HL-60 (cell line): ENCODE measurements around the gene NAA60.

Experiments used
- DNase-seq, 2 experiments: peaks; one replicate each; pipeline ENCODE4 v3.0.0-alpha.2; 2010 to 2020; ENCODE audit warnings: low read depth in 1 of 2, low spot score in 1 of 2
- H3K27ac ChIP-seq: fragments of 250-450 bp; sonication (Bioruptor Pico); replicated peaks from 2 replicates; pipeline ENCODE4 v1.5.1; 2020; ENCODE audit warnings: mild to moderate bottlenecking, moderate library complexity
- H3K27me3 ChIP-seq: fragments of 250-450 bp; sonication (Bioruptor Pico); 2 replicates; pipeline ENCODE4 v1.5.1; 2021; ENCODE audit warnings: mild to moderate bottlenecking, moderate library complexity; ENCODE audit not compliant: insufficient read depth, poor library complexity, severe bottlenecking
- H3K4me3 ChIP-seq: replicated peaks from 2 replicates; pipeline ENCODE4 v1.5.1; 2011; ENCODE audit warnings: mild to moderate bottlenecking, control low read depth, low read length; ENCODE audit not compliant: insufficient read depth
- CTCF ChIP-seq: IDR thresholded peaks from one replicate; pipeline ENCODE4 v1.5.1; 2011; ENCODE audit warnings: low read length, control low read depth, inconsistent platforms; ENCODE audit not compliant: insufficient read depth
- GABPA ChIP-seq: IDR thresholded peaks from 2 replicates; pipeline ENCODE4 v1.6.1; 2012; ENCODE audit warnings: low read depth
- POLR2AphosphoS5 ChIP-seq: IDR thresholded peaks from 2 replicates; pipeline ENCODE4 v1.6.1; 2012; ENCODE audit warnings: low read depth
- REST ChIP-seq: IDR thresholded peaks from 2 replicates; pipeline ENCODE4 v1.6.1; 2012; ENCODE audit warnings: low read depth; ENCODE audit not compliant: insufficient replicate concordance
- SPI1 ChIP-seq: IDR thresholded peaks from 2 replicates; pipeline ENCODE4 v1.6.1; 2012; ENCODE audit warnings: low read depth, mild to moderate bottlenecking, borderline replicate concordance

NAA60 gene

GRCh38 chr16:3431779-3432219, 11.7 kb upstream of the NAA60 start:
- Histone ChIP-seq H3K27ac (peak overlapping the region; percentile 64), H3K4me3 (peak overlapping the region; percentile 54), H3K27me3 (no peaks in the 10 kb centered on the region)
- peak; percentile 93 to 96 for DNase-seq
- peak; percentile 53; the same call in 1 of the 2 replicates for TF ChIP-seq SPI1
- peak; percentile 10 for TF ChIP-seq REST
- TF ChIP-seq CTCF = no peak
- TF ChIP-seq POLR2AphosphoS5 = peak; percentile 82
- peak; percentile 90 for TF ChIP-seq GABPA

GRCh38 chr16:3434373-3434772, 9.1 kb upstream of the NAA60 start:
- Histone ChIP-seq H3K4me3 (no peak overlapping the region), H3K27me3 (no peaks in the 10 kb centered on the region), H3K27ac (no peak overlapping the region)
- no peak for DNase-seq
- TF ChIP-seq CTCF = no peak
- no peak for TF ChIP-seq POLR2AphosphoS5
- no peak for TF ChIP-seq REST
- TF ChIP-seq GABPA = no peak
- no peak for TF ChIP-seq SPI1

- TF ChIP-seq CTCF (no peak), POLR2AphosphoS5 (no peak), REST (no peak), SPI1 (no peak), GABPA (no peak)
- H3K4me3 ChIP-seq = no peak overlapping the region
- no peak for DNase-seq
Observed at GRCh38 chr16:3439637-3440036, 3.8 kb upstream of the NAA60 start.

More at GRCh38 chr16:3439637-3440036, 3.8 kb upstream of the NAA60 start:
- Histone ChIP-seq H3K27me3 (no peaks in the 10 kb centered on the region), H3K27ac (no peak overlapping the region)
